Measurements from ENCODE around the gene ADCYAP1. TPM values are rescaled to one million over a fixed set of nuclear protein-coding genes. Genes with fewer than 3 reads are reported as not detected.
A peak's percentile ranks its signal among the peaks of the same experiment; 100 is the strongest.

ADCYAP1 gene
- total RNA-seq, 1 experiment from 2014 or later, result 2.2 TPM

DNA sequence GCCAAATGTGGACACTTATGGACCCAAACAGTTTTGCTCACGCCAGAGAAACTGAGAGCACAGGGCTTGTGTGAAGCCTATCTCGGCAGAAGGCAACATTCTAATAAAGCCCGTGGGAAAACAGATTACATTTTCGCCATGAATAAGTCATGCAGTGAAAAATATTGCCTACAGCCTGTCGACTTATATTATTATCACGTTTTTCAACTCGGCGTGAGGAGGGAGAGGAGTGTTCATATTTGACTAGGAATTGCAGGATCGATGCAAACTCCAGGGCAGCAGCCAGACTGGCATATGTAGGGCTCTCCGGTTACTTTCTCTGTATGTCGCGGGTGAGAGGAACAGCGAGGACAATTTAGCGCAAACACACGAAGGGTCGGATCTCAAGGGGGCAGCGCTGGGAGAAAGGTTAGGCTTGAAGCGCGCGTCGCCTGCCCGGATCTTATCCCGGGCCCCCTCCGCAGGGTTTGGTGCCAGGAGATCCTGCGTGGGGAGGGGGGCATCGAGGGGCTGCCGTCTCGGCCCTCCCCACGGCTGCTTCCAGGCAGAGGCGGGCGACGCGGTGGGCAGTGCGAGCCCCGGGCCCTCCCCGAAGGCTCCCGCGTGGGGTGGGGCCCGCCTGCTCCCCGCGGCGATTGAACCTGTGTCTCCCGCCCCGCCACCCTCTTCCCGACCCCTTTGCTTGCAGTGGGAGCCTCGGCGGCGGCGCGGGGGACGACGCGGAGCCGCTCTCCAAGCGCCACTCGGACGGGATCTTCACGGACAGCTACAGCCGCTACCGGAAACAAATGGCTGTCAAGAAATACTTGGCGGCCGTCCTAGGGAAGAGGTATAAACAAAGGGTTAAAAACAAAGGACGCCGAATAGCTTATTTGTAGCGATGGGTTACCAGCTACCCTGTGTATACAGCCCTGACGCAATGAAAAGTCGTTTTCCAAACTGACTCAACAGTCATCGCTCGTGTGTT lies 4.4 kb downstream of the ADCYAP1 start:
- DNase-seq (ENCODE audit: low read depth), result peak; percentile 12

DNA sequence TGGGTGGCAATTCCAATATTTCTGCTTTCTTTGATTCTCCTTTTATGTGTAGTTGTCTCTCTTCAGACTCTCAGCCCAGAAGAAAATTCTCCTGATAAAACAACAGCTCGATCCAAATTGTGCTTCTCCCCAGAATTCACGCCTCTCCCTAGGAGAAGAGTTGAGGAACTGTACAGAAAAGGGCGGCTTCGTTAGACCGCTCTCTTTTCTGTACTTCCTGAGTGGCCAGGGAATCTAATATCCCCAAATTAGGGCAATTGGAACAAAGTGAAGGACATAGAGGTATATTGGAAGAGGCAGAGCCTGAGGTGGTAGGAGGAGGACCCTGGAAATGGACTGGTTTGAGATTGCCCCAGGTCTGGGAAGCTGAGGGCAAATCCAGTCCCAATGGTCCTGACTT lies 5.6 kb downstream of the ADCYAP1 start:
- no peak for DNase-seq (ENCODE audit: low read depth)

DNA sequence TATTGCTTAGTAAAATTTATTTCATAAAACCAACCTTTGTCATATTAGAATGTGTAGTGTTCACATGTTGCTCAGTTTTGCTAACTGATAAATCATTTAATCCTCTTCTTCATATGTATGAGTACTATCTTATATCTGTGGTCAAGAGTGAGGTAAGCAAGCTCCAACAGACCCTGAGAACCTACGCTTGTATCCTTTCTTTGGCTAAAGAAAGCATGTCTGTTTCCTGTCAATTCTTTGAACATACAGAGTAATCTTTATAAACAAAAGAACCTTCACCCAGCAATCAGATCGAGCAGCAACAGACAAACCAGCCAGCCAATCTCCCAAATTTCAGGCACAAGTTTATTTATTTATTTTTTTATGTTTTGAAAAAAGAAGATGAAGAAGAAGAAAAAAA lies 6.4 kb downstream of the ADCYAP1 start:
- no peak for DNase-seq (ENCODE audit: low read depth)

DNA sequence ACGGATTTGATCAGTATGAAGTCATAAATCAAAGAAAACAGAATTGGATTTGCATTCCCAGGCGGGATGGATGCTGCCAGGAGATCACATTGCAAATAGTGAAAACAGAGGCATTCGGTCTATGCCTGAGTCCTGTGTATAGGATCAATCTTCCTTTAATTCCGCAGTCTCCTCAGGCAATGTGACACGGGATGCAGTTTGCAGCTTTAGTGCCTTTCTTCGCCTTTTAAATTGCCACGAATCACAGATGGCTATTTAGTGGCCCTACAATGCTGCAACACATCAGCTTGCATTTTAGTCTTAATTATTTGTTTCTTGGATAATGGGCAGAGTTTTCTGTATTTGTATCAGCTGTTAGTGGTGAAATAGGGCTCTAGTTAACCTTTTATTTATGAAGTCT lies 6.8 kb downstream of the ADCYAP1 start:
- no peak for DNase-seq (ENCODE audit: low read depth)

DNA sequence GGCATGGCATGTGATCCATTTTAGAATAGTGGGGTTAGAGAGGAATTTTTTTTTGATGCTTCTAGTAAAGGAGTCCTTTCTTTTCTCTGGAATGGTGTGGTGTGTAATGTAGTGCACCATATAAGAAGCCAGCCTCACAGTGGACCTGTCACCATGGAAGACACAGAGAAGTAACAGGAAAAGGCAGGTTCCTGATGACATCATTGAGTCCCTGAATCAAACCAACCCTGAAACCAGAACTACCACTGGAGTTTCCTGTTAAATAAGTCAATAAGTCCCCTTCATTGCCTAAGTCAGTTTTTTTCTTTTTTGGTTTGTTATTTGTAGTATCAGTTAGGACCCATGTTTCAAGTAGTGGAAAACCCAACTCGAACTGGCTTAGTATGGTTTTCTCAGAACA lies 11.9 kb downstream of the ADCYAP1 start:
- no peak for DNase-seq (ENCODE audit: low read depth)

DNA sequence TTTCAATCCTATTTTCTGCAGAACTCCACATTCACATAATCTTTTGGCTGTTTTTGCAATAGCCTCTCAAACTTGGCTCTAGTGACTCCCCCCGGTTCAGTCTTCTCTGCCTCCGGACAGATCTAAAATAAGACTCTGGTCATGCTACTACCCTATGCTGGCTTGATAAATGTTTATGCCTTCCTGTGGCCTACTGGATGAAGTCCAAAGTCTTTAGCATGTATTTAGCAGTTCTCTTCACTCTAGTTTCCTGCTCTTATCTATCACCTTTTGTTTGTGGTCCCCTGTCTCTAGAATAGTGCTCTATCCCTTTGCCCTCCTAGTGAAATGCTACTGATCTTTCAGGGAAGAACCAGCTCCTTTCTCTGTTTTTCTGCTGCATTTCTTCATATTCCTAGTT lies 14.4 kb downstream of the ADCYAP1 start:
- DNase-seq (ENCODE audit: low read depth), result no peak

DNA sequence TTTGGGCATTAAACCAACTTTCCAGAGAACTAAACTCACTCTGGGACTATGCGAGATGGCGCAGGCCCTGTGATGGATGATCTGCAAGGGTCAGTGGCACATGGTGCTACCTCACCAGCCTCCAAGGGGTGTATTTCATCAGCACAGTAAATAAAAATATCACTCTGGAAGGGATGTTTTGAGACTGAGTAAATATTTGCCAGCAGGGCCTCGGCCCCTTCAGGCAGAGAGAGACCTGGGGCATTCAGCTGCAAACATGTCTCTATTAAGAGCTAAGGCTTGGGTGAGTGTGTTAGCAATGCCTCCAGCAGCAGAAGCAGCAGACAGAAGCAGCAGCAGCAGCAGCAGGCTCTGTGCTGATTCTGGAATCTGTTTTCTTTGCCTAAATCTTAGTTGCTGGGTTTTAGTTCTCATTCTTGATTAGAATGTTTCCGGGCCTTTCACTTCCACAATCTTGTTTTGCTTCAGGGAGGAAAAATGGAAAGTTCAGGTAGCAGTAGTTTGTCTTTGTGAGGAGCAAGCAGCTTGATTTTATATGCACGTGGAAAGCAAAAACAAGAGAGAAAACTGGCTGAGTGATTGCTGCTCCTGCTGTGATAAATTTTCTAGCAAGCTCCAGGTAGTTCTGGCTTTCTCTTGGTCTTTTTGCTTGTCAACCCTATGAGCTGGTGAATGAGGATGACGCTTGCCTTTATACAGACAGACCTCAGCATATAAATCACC lies 18.6 kb downstream of the ADCYAP1 start:
- no peak for DNase-seq (ENCODE audit: low read depth)

DNA sequence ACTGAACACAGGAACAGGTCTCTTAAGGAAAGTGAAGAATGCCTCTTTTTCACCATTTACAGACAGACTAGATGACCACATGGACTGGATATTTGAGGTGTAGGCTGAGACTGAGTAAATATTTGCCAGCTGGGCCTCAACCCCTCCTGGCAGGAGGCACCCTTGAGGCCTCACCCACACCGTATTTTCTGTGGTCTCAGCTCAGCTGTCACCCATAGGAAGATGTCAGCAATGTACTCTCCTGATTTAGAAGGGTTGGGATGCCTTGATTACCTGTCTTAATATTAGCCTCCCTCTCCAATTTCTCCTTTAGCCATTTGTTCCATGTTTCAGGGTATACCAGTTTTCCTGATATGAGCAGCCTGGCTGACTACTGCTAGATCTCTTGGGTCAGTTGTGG lies 20.3 kb downstream of the ADCYAP1 start:
- no peak for DNase-seq (ENCODE audit: low read depth)

DNA sequence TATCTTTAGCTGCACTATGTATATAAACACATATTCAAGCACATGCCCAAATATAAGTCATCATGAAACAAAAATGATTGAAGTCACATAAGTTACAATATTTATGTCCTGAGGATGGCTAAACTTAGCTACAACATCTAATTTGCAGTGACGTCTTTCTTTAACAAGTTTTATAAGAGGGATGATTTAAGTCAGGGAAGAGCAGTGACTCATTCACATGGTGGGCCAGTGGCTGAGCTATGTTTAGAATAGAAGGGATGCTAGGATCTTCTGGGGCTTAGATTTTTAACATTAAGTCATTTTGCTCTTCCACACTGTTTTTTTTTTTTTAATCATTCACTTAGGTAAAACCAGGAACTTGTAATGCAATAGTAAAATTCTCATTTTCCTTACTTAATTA lies 22.3 kb downstream of the ADCYAP1 start:
- peak; percentile 66 for DNase-seq (ENCODE audit: low read depth)

DNA sequence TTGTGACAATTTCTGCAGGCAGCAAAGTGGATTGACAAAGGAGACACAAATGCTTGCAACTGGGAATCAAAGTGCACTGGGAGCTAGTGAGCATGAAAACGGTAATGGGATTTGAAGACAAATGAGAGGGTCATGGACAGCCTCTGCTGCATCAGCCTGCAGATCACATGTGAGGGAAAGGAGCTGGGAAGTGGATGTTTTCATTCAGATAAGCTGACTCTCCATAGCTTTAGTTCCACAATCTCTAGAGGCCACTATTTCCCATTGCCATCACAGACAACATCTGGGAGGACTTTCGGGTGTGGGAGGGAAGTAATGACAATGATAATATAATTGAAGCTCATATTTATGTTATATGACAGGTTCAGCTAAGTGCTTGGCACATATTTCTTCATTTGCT lies 28.4 kb downstream of the ADCYAP1 start:
- DNase-seq (ENCODE audit: low read depth), result no peak

DNA sequence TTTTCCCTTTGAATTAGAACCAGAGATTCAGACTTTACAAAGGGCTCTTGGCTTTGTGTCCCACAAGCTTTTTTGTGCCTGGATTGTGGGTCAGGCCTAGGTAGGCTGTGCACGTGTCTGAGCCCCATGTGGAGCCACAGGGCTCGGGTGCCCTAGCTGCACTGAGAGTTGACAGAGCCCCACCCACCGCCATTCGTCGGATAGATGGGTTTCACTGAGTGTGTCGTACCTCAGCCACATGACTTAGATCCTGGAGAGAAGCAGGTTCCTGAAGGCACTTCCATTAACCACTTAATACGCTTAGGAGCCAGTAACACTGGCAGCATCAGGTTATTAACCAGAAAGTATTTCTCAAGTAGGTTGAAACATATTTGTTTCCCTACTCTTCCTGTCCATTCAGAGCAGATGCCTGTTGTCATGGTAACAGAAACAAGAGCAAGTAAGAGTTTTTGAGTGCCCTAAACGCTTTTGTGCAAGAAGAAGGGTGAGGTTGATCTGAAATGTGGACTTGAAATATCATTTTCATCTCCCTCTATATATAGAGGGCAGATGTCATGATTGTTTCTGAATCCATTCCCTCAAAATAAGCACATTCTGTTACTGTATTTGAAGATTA lies 30.0 kb downstream of the ADCYAP1 start:
- peak; percentile 15 for DNase-seq (ENCODE audit: low read depth)

DNA sequence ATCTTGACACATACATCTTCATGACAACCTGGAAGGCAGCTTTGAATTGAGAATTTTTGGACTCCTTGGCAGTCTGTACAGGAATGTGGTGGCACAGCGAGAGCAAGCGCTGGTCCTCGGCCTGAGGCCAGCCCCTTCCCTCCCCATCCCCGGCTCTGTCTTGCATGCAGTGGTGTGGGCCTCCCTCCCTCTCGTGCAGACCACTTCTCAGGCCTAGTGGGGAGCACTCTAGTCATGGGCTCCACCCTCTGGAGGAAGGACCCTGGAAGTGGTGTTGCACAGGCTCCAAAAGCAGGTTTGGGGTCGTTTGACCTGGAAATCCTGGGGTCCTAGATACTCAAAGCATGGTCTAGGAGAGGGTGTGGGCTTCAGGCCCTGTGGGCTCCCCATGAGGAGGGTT lies 32.3 kb downstream of the ADCYAP1 start:
- no peak for DNase-seq (ENCODE audit: low read depth)

DNA sequence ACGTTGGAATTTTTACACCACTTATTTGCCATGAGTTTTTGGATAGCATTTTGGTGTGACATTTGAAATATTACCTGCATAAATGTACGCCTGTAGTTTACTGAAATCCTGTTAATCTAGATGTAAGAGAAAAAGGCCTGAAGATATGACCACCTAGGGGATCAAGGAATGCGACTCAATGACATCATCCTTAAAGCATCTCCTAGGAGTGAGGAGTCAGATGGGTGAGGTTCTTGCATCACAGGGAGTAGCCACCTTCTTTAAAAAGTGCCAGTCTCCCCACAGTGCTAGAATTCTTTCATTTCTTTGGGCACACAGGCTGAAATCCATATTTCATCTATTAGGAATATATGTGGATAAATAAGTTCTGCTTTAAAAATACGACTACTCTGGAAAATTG lies 34.5 kb downstream of the ADCYAP1 start:
- peak; percentile 77 for DNase-seq (ENCODE audit: low read depth)

DNA sequence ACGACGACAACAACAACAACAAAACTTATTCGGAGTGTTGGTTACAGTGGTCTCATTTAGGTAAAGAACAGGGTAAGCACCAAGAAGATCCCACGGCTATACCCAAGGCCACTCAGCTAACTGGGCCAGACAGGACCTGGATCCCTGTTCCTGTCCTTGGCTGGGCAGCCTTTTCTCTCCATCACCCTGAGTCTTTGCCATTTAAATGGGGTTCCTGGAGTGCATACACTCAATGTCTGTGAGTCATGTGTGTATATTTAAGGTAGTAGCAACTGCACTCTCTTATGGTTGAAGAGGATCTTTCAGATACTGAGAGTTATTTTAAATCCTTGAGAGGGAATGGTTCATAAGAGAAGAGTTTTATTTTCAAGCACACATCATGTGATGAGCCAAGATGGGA lies 35.3 kb downstream of the ADCYAP1 start:
- no peak for DNase-seq (ENCODE audit: low read depth)

DNA sequence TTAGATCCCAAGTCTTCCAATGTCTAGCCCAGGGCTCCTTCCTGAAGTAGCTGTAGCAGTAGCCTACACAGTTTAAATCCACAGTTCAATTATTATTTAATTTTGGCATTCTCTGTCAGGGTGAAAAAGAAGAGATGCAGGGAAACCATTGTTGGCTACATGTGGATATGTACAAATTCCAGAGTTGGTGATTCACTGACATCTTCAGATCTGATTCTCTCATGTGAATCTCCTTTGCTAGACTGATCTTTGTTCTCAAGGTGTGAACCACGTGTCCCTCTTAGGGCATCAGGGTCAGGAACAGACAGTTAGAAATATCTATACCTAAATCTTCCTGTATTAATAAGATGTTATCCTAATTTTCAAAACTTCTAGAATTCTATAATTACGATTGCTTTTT lies 36.7 kb downstream of the ADCYAP1 start:
- DNase-seq (ENCODE audit: low read depth), result no peak

DNA sequence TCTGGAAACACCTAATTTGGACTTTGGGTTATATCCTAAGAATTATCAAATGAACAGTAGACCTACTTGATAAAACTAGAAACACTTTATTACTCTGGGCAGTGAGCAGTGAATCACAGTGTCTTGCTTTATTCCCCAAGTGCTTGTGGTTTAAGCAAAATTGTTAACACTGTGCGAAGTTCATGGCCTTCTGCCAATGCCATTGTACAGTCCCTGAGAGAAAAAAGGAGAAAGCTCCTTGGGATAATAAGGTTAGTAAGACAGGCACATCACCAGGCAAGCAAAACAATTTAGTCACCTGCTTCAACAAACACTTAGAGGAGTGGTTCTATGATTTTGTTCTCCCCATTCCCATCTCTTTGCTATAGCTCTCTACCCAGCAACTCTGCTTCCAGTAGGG lies 39.8 kb downstream of the ADCYAP1 start:
- DNase-seq (ENCODE audit: low read depth), result peak; percentile 97

DNA sequence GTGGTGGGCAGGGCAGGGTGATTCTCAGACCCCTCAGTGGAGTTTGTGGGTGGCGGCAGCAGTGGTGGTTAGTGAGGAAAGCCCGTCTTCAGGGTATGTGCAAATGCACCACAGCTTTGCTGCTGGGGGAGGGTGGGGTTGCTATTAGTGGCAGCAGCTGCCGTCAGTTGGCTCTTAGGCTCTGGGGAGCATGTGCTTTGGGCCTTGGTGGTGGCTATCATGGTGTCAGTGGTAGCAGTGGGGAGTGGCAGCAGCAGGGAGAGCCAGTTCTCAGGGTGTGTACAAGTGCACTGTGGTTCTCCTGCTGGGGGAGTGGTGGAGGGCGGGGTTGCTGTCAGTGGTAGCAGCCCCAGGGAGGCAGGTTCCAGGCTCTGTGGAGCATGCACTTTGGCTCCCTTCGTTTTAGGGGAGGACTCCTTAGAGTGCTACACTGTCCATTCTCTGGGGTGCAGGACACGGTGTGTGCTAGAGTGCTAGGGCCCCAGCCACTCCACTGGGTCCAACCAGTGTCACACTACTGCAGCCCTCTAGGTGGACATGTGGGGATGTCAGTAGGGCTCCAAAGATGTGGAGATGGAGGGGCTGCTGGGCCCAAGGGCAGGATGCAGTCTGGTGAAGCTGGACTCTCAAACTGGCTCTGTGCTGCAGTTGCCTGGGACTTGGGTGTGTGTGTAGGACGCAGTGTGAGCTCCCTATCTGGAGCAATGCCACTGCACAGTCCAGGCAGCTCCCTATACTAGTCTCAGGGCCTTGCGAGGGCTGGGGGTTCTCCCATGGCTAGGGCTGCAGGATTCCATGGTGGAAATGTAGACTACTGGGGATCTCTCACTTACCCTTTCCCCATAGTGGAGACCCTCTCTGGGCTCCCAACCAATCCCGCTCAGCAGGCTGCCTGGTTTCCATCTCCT lies 45.3 kb downstream of the ADCYAP1 start:
- DNase-seq (ENCODE audit: low read depth), result no peak

DNA sequence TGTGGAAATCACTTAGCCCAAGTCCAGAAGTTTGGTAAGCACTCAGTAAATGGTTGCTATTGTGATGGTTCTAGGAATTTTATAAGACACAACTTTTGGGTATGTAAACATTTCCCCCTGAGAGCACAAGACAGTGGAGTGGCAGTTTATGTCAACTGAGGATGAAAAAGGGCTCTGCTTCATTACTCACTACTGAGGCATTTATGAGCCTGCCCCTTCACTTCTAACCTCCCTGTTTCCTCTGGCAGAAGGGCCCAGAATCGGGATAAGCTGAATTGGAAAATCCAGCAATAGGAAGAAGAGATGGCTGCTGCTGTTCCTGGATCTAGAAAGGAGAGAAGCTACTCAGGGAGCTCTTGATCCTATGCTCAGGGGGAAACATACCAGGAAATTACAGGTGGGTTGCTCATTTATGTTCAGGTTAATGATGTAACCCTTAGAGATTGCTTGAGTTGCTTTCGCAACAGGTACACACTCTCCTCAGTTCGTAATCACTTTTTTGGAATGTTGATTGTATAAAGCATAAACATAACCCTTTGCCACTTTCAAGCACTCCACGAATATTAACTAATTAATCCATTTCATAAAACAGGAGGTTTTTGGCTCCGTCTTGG lies 46.3 kb downstream of the ADCYAP1 start:
- peak; percentile 77 for DNase-seq (ENCODE audit: low read depth)

DNA sequence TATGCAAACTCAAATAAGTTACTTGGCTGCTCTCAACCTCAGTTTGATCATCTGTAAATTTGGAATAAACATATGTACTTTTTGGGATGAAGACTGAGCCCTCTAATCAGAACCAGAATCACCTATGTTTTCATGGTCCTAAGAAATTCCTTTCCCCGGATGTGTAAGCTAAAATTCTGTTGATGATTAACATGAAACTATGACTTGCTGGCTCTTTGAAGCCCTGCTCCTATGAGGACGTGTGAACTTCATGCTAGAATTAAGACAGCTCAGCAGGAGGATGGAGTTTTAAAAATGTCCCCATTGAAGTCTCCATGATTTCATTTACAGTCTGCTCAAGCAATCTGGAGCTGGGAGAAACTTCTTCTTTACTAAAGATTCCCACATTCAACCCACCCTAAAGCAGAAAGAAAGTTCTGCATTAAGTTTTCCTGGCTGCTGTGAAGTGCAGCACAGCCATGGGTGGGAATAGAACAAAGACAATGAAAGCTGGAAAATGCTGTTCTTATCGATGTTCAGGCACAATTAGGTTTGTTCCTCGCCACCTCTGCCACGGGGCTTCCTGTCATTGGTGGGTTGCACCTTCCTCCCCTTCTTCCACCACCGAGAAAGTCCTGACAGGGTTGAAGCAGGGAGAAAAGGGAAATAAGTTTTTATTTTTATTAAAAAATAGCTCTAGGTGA lies 50.9 kb downstream of the ADCYAP1 start:
- no peak for DNase-seq (ENCODE audit: low read depth)

DNA sequence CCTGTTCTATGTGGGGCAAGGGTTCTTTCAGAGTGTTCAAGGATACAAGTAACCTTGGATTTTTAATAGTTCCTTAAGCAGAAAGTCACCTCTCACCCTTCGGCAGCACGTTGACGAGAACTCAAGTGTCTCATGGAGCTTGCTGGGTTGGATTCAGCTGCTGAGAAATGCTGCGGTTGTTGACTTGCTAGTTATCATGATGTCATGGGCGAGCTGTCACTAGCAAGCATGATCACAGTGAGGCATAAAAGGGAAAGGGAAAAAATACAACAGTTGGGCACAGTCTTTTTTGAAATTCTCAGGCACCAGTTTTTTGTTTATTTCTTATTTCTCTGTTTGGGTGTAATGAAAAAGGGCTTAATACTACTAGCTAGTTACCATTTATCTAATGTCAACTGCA lies 53.2 kb downstream of the ADCYAP1 start:
- no peak for DNase-seq (ENCODE audit: low read depth)

DNA sequence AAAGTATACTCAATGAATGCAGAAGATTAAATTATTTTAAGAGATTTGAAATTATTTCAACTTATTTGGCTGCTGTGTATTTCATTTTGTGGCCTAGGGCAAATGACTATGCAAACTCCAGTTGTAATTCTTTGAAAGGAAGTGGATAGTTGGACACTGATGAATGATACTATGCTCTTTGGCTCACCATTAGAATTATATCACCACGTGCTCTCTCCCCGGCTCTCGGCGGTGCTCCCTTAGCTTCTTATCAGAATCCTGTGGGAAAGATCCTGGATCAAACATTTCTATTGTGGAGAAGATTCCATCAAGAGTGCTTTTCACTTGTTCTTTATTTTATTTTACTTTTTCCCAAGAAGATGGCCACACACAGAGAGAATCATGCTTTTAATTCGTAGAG lies 55.2 kb downstream of the ADCYAP1 start:
- DNase-seq (ENCODE audit: low read depth), result no peak
